ENCODE measurements around the gene WDR45B. TPM values are rescaled to one million over a fixed set of nuclear protein-coding genes. Genes with fewer than 3 reads are reported as not detected.

WDR45B gene
- polyA plus RNA-seq, 6 donors from 2014 or later = 37.9 to 77.8 (median 47.4) TPM

- DNase-seq = no peak
Observed at GRCh38 chr17:82595893-82596292, 52.4 kb downstream of the WDR45B start.

GRCh38 chr17:82594571-82594970 is 53.7 kb downstream of the WDR45B start:
- H3K36me3 Mint-ChIP-seq = no peaks in the 10 kb centered on the region
- no peaks in the 10 kb centered on the region for H3K27me3 Mint-ChIP-seq
- H3K9me3 Mint-ChIP-seq = no peaks in the 10 kb centered on the region
- peaks cover 26 to 45% (median 40%) of the 10 kb centered on the region in 3 donors for H3K4me1 Mint-ChIP-seq
- ATAC-seq (ENCODE audit: low read depth in 2 of 2) = no peak
- peak overlapping the region in 1 of 6 donors; percentile 63 for H3K27ac Mint-ChIP-seq
- peak overlapping the region in 6 of 8 donors; percentile 22 to 86 (median 46) for H3K4me3 Mint-ChIP-seq
- DNase-seq = no peak

More at GRCh38 chr17:82595893-82596292, 52.4 kb downstream of the WDR45B start:
- Mint-ChIP-seq H3K27ac (no peak overlapping the region), H3K4me3 (peak overlapping the region in 1 of 8 donors; percentile 50), H3K4me1 (peaks cover 33 to 47% (median 43%) of the 10 kb centered on the region in 3 donors), H3K9me3 (no peaks in the 10 kb centered on the region), H3K27me3 (no peaks in the 10 kb centered on the region), H3K36me3 (no peaks in the 10 kb centered on the region)
- ATAC-seq (ENCODE audit: low read depth in 2 of 2) = no peak

- H3K4me1 Mint-ChIP-seq = peaks cover 26 to 45% (median 40%) of the 10 kb centered on the region in 3 donors
- peak overlapping the region in 5 of 6 donors; percentile 85 to 95 (median 92) for H3K27ac Mint-ChIP-seq
- no peaks in the 10 kb centered on the region for H3K36me3 Mint-ChIP-seq
- H3K27me3 Mint-ChIP-seq = no peaks in the 10 kb centered on the region
- no peaks in the 10 kb centered on the region for H3K9me3 Mint-ChIP-seq
- DNase-seq = no peak
- H3K4me3 Mint-ChIP-seq = peak overlapping the region; percentile 48 to 92 (median 78)
- peak in 1 of 2 donors; percentile 6 for ATAC-seq (ENCODE audit: low read depth in 2 of 2)
Observed at GRCh38 chr17:82593590-82594087, 54.6 kb downstream of the WDR45B start.

- no peaks in the 10 kb centered on the region for H3K9me3 Mint-ChIP-seq
- H3K4me3 Mint-ChIP-seq = peak overlapping the region; percentile 48 to 92 (median 78)
- H3K4me1 Mint-ChIP-seq = peaks cover 26 to 45% (median 40%) of the 10 kb centered on the region in 3 donors
- DNase-seq (peak; percentile 65), ATAC-seq (ENCODE audit: low read depth in 2 of 2) (peak; percentile 49 to 56)
- H3K27ac Mint-ChIP-seq = peak overlapping the region; percentile 51 to 96 (median 90)
- no peaks in the 10 kb centered on the region for H3K36me3 Mint-ChIP-seq
- no peaks in the 10 kb centered on the region for H3K27me3 Mint-ChIP-seq
Observed at GRCh38 chr17:82592767-82593589, 55.3 kb downstream of the WDR45B start.

GRCh38 chr17:82592289-82592766 is 55.9 kb downstream of the WDR45B start:
- H3K27me3 Mint-ChIP-seq = no peaks in the 10 kb centered on the region
- no peak for DNase-seq
- H3K27ac Mint-ChIP-seq = peak overlapping the region; percentile 85 to 96 (median 90)
- peaks cover 1 to 2% of the 10 kb centered on the region in 2 donors for H3K36me3 Mint-ChIP-seq
- no peaks in the 10 kb centered on the region for H3K9me3 Mint-ChIP-seq
- peaks cover 27 to 47% (median 42%) of the 10 kb centered on the region in 3 donors for H3K4me1 Mint-ChIP-seq
- ATAC-seq (ENCODE audit: low read depth in 2 of 2) = no peak
- H3K4me3 Mint-ChIP-seq = peak overlapping the region; percentile 36 to 89 (median 76)

GRCh38 chr17:82590881-82591539 is 57.2 kb downstream of the WDR45B start:
- no peaks in the 10 kb centered on the region for H3K9me3 Mint-ChIP-seq
- no peak overlapping the region for H3K4me3 Mint-ChIP-seq
- peaks cover 7 to 8% of the 10 kb centered on the region in 2 donors for H3K36me3 Mint-ChIP-seq
- DNase-seq = no peak
- H3K4me1 Mint-ChIP-seq = peaks cover 30 to 53% (median 49%) of the 10 kb centered on the region in 3 donors
- no peaks in the 10 kb centered on the region for H3K27me3 Mint-ChIP-seq
- ATAC-seq (ENCODE audit: low read depth in 2 of 2) = no peak
- H3K27ac Mint-ChIP-seq = peak overlapping the region in 4 of 6 donors; percentile 78 to 93 (median 88)

GRCh38 chr17:82590216-82590615 is 58.0 kb downstream of the WDR45B start:
- H3K9me3 Mint-ChIP-seq = no peaks in the 10 kb centered on the region
- peak overlapping the region in 3 of 6 donors; percentile 12 to 78 (median 72) for H3K27ac Mint-ChIP-seq

GRCh38 chr17:82589851-82590180 is 58.4 kb downstream of the WDR45B start:
- Mint-ChIP-seq H3K9me3 (no peaks in the 10 kb centered on the region), H3K27ac (peak overlapping the region in 3 of 6 donors; percentile 66 to 72 (median 70)), H3K4me3 (no peak overlapping the region), H3K4me1 (peaks cover 28 to 45% (median 41%) of the 10 kb centered on the region in 3 donors), H3K36me3 (peaks cover 7 to 8% of the 10 kb centered on the region in 2 donors), H3K27me3 (no peaks in the 10 kb centered on the region)
- ATAC-seq (ENCODE audit: low read depth in 2 of 2) (no peak), DNase-seq (no peak)

More at GRCh38 chr17:82590216-82590615, 58.0 kb downstream of the WDR45B start:
- peaks cover 7 to 8% of the 10 kb centered on the region in 2 donors for H3K36me3 Mint-ChIP-seq
- ATAC-seq (ENCODE audit: low read depth in 2 of 2) (no peak), DNase-seq (no peak)
- H3K27me3 Mint-ChIP-seq = no peaks in the 10 kb centered on the region
- peaks cover 30 to 48% (median 45%) of the 10 kb centered on the region in 3 donors for H3K4me1 Mint-ChIP-seq
- no peak overlapping the region for H3K4me3 Mint-ChIP-seq

- Mint-ChIP-seq H3K9me3 (no peaks in the 10 kb centered on the region), H3K4me1 (peaks cover 23 to 35% (median 29%) of the 10 kb centered on the region in 3 donors), H3K36me3 (peaks cover 7 to 8% of the 10 kb centered on the region in 2 donors), H3K27me3 (no peaks in the 10 kb centered on the region), H3K4me3 (no peak overlapping the region), H3K27ac (peak overlapping the region in 5 of 6 donors; percentile 14 to 84 (median 62))
- no peak for ATAC-seq (ENCODE audit: low read depth in 2 of 2)
- no peak for DNase-seq
Observed at GRCh38 chr17:82588266-82589175, 59.7 kb downstream of the WDR45B start.

- no peak for ATAC-seq (ENCODE audit: low read depth in 2 of 2)
- Mint-ChIP-seq H3K27me3 (no peaks in the 10 kb centered on the region), H3K4me1 (peaks cover 16 to 24% (median 19%) of the 10 kb centered on the region in 3 donors), H3K36me3 (peaks cover 7 to 8% of the 10 kb centered on the region in 2 donors), H3K4me3 (no peak overlapping the region), H3K9me3 (no peaks in the 10 kb centered on the region), H3K27ac (peak overlapping the region; percentile 51 to 94 (median 84))
- DNase-seq = no peak
Observed at GRCh38 chr17:82587234-82588086, 60.8 kb downstream of the WDR45B start.

- Mint-ChIP-seq H3K4me3 (no peak overlapping the region), H3K27ac (peak overlapping the region; percentile 39 to 94 (median 84)), H3K36me3 (peaks cover 7 to 8% of the 10 kb centered on the region in 2 donors)
Observed at GRCh38 chr17:82586576-82587233, 61.5 kb downstream of the WDR45B start.

More at GRCh38 chr17:82586576-82587233, 61.5 kb downstream of the WDR45B start:
- peaks cover 9 to 19% (median 12%) of the 10 kb centered on the region in 3 donors for H3K4me1 Mint-ChIP-seq
- H3K9me3 Mint-ChIP-seq = no peaks in the 10 kb centered on the region
- DNase-seq = no peak
- no peak for ATAC-seq (ENCODE audit: low read depth in 2 of 2)
- no peaks in the 10 kb centered on the region for H3K27me3 Mint-ChIP-seq

All from naive B cell (primary cell).